GM18870 (cell line): Measurements from ENCODE around the gene IFNL1.
"Not testable (repeated sequence)": the region's sequence is repeated elsewhere in the genome, so short reads cannot be mapped to it uniquely, and the experiment has no call there.

ENCODE experiments used
- ATAC-seq: cut with Tn5 transposase; IDR thresholded peaks from one replicate; pipeline ENCODE4 v1.9.1; 2021; ENCODE audit warnings: moderate library complexity; ENCODE audit not compliant: unreplicated experiment

The IFNL1 gene

DNA sequence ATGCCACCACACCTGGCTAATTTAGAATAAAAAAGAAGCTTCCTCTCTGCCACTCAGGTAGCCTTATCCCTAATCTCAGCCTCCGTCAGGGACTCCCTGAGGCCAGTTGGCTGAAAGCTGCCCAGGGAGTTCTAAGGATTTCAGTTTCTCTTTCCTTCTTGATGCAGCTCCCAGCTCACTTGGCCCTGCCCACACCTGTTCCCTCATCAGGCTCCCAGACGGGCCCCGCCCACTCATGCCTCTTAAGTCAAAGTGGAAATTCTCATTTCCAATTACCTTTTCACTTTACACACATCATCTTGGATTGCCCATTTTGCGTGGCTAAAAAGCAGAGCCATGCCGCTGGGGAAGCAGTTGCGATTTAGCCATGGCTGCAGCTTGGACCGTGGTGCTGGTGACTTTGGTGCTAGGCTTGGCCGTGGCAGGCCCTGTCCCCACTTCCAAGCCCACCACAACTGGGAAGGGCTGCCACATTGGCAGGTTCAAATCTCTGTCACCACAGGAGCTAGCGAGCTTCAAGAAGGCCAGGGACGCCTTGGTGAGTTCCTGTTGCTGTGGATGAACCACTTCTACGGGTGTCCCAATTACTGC is at the start of gene IFNL1:
IFNL1 (plus strand) TSS at position 353 of the 591 bp plus-strand sequence; CDS start at position 368, 15 bp downstream.
- no peak for ATAC-seq

DNA sequence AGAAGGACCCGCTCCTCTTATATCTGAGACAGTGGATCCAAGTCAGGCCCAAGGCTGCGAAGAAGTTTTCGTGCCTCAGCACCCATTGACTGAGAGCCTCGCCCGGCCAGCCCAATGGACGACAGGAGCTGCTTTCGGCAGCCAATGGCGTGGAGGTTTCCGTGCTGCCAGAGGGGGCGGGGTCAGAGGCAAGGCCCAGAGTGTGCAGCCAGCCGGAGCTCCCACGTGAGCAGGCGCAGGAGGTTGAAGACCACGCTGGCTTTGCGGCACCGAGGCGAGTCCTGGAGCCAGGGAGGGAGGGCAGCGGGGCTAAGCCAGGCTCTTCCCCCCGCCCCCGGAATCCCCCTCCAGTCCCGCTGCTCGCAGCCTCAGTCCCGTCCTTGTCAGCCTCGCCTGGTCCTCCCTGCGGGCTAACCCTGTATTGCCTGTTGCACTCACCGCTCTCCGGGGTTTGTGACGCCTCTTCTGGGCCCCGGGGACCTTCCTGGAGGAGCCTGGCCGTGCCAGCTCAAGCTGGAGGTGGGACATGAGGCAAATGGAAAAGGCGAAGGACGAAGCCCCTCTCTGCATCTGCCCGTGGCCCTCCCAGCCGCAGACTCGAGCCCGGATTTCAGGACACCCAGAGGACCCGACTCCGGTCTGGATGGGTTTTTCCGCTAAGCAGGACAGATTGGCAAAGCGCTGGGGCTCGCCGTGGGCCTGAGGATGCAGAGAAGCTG is 49.1 kb upstream of the IFNL1 start:
- no peak for ATAC-seq

DNA sequence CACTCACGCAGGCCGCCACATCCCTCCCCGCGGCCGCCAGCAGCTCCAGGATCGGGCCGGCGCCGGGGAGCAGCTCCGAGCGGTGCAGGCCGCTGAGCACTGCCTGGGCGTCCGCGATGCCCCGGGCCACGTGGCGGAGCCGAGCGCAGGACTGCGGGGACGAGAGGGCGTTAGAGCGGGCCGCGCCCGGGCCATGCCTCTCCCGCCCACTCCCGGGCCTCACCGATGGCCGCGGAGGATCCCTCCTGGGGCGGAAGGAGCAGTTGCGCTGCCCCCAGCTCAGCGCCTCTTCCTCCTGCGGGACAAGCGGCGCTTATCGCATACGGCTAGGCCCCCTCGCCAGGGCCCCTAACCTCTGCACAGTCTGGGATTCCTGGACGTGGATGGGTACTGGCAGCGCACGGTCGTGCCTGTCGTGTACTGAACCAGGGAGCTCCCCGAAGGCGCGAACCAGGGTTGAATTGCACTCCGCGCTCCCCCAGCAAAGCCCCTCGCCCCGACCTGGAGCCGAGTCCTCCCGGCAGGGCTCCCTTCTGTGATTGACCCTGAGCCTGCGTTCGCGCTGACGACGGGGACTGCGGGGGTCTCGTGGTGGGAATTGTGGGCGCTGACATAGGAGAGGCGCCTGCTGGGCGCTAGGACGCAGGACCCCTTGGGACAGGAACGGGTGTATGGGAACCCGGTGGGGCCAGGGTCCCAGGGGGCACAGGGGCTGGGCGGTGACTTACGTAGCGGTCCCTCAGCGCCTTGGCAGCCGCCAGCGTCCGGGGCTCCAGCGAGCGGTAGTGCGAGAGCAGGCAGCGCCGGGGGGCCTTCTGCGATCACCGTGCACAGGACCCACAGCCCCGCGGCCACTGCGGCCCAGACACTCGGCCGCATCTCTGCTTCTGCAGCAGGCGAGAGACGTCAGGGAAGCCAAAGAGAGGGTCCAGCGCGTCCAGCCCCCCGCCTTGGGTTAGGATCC is 48.2 kb upstream of the IFNL1 start:
- no peak for ATAC-seq

DNA sequence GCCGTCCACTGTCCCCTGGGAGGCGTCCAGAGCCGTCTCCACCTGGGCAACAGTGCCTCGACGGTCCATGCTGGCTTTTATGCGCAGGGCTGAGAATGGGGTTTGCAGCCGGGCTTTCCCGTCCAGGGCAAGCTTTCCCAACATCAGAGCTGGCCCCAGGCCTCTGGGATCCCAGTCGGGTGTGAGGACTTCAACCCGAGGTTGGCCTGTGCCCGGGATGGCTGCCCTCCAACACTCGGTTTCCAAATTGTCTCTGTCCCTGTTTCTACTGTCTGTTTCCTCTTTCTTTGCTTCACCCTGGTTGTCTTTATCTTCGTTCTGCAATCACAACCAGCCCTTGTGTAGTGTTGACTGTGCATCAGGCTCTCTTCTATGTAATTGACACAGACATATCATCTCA is 47.4 kb upstream of the IFNL1 start, which contains the start of gene IFNL4:
IFNL4 (minus strand) TSS at position 51 of the 400 bp plus-strand sequence.
- ATAC-seq = no peak

DNA sequence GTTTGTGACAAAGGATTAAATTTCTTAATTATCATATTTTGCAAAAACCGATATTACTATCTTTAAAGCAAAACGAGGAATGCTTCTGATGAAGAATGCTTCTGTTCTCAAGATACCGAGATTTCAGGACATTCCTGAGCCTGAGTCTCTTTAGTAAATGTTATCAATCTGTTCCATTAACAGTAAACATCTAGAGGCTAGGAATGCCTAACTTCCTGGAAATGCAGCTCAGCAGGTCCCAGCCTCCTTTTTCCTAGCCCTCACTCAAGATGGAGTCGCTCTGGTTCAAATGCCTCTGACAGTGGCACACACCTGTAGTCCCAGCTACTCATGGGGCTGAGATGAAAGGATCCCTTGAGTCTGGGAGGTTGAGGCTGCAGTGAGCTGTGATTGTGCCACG is 45.1 kb upstream of the IFNL1 start:
- ATAC-seq = no peak

DNA sequence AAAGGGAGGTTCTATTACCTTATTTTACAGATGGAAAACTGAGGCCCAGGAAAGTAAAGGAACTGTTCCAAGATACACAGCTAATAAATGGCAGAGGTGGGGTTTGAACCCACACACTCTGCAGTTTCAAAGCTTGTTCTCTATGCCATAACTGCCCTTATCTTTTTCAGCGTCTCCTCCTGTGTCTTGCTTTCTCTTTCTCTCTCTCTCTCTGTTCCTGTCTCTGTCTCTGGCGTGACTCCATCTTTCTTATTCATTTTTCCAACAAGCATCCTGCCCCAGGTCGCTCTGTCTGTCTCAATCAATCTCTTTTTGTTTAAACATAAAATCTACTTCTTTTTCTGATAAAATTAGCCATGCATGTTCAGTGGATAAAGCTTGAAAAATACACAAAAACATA is 44.4 kb upstream of the IFNL1 start:
- ATAC-seq = no peak

DNA sequence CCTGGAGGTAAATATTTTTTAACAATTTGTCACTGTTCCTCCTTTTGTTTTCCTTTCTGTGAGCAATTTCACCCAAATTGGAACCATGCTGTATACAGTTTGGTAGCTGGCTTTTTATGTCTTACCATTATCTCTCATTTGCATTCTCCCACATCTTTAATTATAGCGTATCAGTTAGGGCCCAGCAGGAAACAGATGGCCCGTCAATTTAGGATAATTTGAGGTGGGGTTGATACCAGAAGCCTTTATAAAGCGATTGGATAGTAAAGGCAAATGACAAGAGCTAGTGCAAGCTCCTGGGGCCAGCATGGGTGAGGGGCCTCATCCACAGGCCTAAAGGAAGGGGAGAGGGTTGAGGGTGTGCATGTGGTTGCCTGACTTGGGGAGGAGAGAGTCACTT is 43.7 kb upstream of the IFNL1 start:
- no peak for ATAC-seq

DNA sequence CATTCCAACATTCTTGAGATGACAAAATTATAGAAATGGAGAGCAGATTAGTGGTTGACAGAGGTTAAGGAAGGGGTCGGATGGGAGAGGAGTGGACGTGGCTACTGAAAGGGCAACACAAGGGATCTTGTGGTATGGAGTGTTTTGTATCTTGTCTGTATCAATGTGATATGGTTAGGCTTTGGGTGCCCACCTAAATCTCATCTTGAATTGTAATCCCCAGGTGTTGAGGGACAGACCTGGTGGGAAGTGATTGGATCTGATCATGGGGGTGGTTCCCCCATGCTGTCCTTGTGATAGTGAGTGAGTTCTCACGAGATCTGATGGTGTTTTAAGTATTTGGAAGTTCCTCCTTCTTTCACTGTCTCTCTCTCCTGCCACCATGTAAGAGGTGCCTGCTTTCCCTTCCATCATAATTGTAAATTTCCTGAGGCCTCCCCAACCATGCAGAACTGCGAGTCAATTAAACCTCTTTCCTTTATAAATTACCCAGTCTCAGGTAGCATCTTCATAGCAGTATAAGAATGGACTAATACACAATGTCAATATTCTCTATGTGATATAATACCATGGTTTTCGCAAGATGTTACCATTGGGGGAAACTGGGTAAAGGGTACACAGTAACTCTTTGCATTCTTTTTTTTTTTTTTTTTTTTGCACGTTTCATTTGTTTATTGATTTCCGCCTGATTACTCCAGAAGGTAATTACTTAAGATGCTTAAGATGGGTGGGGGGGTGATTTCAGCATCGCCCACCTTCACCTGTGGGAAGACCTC is 42.6 kb upstream of the IFNL1 start:
- no peak for ATAC-seq

DNA sequence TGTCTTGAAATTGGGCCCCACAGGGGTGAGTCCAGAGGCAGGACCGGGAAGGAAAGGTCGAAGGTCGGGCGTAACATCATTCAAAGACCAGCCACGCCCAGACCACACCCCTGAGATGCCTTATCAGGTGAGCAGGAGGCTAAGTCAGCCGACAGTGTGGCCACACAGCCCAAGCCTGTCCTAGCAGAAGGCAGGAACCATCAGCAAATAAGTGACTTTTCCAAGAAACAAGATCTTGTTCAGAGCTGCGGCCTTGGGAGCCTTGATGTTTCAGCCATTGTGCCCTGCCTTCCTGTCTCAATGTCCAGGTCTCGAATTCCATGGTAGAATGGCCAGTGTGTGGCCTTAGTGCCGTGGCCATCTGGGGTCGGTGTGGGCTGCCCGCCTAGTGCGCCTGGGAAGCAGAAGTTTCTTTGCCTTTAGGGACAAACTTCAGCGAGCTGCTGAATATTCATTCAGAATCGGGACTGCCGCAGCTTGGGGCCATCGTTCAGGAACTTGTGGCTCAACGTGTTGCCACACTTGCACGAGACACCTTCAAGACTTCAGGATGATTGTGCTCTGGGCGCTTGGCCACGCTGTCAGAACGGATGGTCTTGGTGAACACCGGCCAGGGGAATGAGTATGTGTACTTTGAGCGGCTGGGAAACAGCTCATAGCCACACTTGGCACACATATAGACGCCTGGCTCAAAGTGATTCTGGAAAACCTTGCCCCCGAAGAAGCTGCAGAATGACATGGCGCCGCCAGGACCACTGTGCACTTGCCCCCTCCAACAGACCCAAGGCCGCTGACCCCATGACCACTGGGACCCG is 41.5 kb upstream of the IFNL1 start:
- no peak for ATAC-seq

DNA sequence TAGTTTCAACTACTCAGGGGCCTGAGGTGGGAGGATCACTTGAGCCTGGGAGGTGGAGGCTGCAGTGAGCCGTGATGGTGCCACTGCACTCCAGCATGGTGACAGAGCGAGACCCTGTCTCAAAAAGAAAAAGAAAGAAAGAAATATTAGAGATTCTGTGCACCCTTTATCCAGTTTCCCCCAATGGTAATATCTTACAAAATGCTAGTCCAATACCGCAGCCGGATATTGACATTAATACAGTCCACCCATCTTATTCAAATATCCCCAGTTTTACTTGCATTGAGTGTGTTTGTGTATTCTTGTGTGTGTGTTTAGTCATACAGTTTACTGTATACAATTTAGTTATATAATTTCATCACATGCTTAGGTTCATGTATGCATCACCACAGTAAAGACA is 39.0 kb upstream of the IFNL1 start:
- no peak for ATAC-seq

DNA sequence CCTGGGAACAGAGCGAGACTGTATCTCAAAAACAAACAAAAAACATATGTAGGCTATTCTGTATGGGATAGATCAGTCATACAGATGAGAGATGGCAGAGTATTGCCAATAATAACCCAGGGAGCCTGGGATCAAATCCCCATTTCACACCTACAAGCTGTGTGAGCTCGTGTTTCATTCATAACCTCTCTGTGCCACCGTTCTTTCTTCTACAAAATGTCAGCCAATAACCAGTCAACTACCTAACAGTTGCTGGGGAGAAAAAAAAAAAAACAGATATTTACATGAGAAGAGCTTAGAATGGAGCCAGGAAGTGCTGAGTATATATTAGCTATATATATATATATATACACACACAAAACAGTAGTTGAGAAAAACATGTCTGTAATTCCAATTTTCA is 34.5 kb upstream of the IFNL1 start:
- ATAC-seq = no peak

DNA sequence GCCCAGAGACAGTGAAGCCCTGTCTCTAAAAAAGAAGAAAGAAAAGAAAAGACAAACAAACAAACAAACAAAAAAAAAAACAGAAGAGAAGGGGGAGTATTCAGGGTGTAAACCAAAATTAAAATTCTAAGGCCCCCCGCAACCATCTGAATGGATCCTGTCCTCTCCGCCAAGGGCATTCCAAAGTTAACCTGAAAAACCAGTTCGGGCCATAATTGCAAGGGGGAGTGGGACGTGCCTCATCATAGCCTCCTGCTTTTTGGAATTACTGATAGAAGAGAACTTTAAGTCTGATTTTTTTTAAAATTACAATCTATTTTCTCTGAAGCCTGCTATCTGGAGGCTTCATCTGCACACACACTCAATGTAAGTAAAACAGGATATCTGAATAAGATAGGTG is 33.7 kb upstream of the IFNL1 start:
- no peak for ATAC-seq

DNA sequence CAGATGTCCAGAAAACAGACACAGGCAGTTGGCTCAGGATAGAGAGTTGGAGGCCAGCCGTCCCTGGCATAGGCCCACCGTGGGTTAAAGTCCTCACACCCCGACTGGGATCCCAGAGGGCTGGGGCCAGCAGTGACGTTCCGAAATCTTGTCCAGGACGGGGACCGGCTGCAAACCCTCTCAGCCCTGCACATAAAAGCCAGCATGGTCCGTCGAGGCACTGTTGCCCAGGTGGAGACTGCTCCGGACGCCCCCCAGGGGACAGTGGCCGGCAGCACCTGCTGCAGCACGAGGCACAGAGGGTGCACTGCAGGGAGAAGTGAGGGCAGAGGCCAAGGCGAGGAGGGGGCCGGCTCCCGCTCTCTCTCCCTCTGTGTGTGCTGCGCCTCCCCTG is 32.3 kb upstream of the IFNL1 start:
- ATAC-seq = no peak

DNA sequence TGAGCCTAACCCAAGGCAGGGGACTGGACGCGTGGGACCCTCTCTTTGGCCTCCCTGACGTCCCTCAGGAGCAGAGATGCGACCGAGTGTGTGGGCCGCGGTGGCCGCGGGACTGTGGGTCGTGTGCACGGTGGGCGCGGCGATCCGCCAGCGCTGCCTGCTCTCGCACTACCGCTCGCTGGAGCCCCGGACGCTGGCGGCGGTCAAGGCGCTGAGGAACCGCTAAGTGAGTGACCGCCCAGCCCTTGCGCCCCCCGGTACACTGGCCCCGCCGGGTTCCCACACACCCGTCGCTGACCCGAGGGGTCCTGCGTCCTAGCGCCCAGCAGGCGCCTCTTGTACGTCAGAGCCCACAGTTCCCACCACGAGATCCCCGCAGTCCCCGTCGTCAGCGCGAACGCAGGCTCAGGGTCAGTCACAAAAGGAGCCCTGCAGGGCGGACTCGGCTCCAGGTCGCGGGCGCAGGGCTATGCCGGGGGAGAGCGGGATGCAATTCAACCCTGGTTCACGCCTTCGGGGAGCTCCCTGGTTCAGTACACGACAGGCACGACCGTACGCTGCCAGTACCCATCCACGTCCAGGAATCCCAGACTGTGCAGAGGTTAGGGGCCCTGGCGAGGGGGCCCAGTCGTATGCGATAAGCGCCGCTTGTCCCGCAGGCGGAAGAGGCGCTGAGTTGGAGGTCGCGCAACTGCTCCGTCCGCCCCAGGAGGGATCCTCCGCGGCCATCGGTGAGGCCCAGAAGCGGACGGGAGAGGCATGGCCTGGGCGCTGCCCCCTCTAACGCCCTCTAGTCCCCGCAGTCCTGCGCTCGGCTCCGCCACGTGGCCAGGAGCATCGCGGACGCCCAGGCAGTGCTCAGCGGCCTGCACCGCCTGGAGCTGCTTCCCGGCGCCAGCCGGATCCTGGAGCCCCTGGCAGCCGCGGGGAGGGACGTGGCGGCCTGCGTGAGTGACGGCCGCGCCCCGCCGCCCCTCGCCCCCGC is 31.6 kb upstream of the IFNL1 start:
- no peak for ATAC-seq

DNA sequence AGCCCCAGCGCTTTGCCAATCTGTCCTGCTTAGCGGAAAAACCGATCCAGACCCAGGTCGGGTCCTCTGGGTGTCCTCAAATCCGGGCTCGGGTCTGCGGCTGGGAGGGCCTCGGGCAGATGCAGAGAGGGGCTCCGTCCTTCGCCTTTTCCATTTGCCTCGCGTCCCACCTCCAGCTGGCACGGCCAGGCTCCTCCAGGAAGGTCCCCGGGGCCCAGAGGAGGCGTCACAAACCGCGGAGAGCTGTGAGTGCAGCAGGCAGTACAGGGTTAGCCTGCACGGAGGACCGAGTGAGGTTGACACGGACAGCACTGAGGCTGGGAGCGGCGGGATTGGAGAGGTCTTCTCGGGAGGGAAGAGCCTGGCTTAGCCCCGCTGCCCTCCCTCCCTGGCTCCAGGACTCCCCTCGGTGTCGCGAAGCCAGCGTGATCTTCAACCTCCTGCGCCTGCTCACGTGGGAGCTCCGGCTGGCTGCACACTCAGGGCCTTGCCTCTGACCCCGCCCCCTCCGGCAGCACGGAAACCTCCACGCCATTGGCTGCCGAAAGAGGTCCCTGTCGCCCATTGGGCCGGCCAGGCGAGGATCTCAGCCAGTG is 30.8 kb upstream of the IFNL1 start:
- ATAC-seq = no peak

DNA sequence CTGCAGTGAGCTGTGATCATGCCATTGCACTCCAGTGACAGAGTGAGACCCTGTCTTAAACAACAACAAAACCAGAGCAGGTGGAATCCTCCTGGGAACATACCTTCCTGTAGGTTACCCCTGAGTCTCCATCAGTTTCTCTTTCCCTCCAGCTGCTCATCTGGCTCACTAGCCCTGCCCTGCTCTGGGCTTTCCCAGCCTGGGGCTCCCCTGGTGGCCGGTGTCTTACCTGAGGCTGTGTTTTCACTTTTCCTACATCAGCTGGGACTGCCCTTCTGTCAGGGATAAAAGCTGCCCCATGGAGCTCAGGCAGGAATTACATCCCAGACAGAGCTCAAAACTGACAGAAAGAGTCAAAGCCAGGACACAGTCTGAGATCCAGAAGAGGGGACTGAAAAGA is 28.1 kb upstream of the IFNL1 start, which contains the start of gene IFNL2:
IFNL2 (plus strand) TSS at position 312 of the 400 bp plus-strand sequence. CDS start 173 bp downstream, outside the sequence.
- ATAC-seq = not testable (repeated sequence)

DNA sequence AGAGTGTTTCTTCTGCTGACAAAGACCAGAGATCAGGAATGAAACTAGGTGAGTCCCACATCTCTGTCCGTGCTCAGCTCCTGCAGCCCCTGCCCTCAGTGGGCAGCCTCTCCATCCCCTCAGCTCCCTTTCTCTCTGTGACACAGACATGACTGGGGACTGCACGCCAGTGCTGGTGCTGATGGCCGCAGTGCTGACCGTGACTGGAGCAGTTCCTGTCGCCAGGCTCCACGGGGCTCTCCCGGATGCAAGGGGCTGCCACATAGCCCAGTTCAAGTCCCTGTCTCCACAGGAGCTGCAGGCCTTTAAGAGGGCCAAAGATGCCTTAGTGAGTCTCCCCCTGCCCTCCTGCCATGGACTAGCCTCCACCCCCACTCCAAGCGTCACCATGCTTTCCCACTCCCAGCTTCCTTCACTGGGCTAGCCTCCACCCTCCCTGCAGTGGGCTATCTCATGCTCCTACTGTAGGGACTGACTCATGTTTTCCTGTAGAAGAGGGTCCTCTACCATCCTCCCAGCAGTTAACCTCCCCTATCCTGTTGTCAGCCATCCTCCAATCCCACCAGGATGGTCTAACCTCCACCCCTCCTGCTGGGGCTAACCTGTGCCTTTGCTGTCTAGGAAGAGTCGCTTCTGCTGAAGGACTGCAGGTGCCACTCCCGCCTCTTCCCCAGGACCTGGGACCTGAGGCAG is 27.5 kb upstream of the IFNL1 start:
- ATAC-seq = not testable (repeated sequence)

DNA sequence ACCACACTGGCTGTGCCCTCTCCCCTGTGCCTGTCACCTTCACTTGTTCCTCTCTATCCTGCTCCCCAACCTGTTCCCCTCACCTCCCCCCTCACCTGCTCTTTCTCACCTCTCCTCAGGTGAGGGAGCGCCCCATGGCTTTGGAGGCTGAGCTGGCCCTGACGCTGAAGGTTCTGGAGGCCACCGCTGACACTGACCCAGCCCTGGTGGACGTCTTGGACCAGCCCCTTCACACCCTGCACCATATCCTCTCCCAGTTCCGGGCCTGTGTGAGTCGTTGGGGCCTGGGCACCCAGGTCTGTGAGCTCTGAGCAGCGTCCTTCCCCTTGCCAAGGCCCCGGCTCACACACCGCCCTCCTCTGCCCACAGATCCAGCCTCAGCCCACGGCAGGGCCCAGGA is 26.8 kb upstream of the IFNL1 start:
- not testable (repeated sequence) for ATAC-seq
